Adipocyte (in vitro differentiated cells): Measurements from ENCODE around the gene RNF146.

Experiments
- DNase-seq: peaks from one replicate; pipeline ENCODE4 v3.0.0-alpha.2; 2015; ENCODE audit warnings: low read depth
- H3K27me3 ChIP-seq: replicated peaks from 2 replicates; pipeline ENCODE4 v1.7.0; 2013; ENCODE audit warnings: mild to moderate bottlenecking, low read length, moderate library complexity; ENCODE audit not compliant: control insufficient read depth, insufficient read depth
- H3K36me3 ChIP-seq: 2 replicates; pipeline ENCODE4 v1.7.0; 2013; ENCODE audit warnings: low read length, mild to moderate bottlenecking, moderate library complexity; ENCODE audit not compliant: control insufficient read depth, insufficient read depth, severe bottlenecking
- H3K4me1 ChIP-seq: 2 replicates; pipeline ENCODE4 v1.7.0; 2013; ENCODE audit warnings: mild to moderate bottlenecking, low read length, moderate library complexity; ENCODE audit not compliant: control insufficient read depth, insufficient read depth
- H3K4me3 ChIP-seq: 2 replicates; pipeline ENCODE4 v1.7.0; 2013; ENCODE audit warnings: mild to moderate bottlenecking, low read length, moderate library complexity
- H3K9ac ChIP-seq: 2 replicates; pipeline ENCODE4 v1.7.0; 2013; ENCODE audit warnings: mild to moderate bottlenecking, low read length, moderate library complexity
- H3K9me3 ChIP-seq: 2 replicates; pipeline ENCODE4 v1.7.0; 2013; ENCODE audit warnings: mild to moderate bottlenecking, low read length, moderate library complexity; ENCODE audit not compliant: control insufficient read depth

Gene RNF146

DNA sequence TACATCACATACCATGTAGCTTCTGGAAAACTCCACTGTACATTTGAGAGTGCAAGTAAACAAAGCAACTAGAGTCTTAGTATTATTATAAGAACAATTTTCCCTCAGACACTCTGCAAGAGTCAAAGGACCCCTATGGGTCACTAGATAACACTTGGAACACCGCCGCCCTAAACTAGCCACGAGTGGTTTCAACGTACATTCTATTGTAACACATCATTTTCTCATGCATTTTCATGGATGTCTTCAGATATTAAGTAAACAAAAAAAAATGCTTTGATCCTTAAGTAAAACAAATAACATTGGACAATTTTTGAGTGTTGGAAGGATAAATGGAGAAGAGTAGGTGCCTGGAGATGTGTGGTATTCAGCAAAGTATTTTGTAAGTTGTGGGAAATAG, 3.2 kb upstream of the RNF146 start:
- H3K36me3 ChIP-seq, result no peaks in the 10 kb centered on the region
- peaks cover 5% of the 10 kb centered on the region for H3K4me1 ChIP-seq
- no peaks in the 10 kb centered on the region for H3K27me3 ChIP-seq
- no peak overlapping the region for H3K9ac ChIP-seq
- no peak for DNase-seq
- no peaks in the 10 kb centered on the region for H3K9me3 ChIP-seq
- no peak overlapping the region for H3K4me3 ChIP-seq

DNA sequence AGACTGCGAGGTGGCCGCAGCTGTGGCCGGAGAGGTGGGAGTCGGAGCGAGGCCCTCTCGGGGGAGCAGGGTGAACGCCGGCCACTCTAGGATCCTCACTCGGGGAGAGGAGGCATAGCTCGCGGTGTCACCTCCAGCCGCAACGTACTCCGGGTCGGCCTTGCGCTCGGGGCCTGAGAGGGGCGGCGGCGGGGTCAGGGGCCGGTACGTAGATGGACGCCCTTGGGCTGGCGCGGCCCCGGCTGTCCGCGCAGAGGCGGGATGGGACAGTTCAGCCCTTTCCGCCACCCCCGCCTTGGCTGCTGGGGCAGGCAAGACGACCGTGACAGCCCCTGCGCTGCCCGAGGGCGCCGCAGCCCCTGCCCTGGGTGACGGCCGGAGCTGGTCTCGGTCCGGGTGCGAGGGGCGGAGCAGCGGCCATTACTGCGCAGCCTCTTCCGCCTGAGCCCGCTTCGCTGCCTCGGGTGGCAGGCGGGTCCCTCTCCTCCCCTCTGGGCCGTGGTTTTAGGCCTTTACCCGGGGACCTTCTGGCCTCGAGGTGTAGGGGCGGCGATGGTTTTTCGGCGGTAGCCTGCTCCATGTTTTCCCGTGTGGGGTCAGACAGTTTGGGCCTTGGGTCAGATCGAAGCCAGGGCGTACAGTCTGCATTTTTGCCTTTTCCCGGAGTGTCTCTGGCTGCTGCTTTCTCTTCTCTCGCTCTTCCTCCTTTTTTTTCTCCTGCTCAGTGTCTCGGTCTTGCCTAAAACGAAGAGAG, 405 bp downstream of the RNF146 start:
- Histone ChIP-seq H3K36me3 (no peaks in the 10 kb centered on the region), H3K9me3 (no peaks in the 10 kb centered on the region), H3K27me3 (no peaks in the 10 kb centered on the region), H3K4me1 (peaks cover 34% of the 10 kb centered on the region), H3K4me3 (peak overlapping the region; percentile 96), H3K9ac (peak overlapping the region; percentile 89)
- DNase-seq, result peak; percentile 69

DNA sequence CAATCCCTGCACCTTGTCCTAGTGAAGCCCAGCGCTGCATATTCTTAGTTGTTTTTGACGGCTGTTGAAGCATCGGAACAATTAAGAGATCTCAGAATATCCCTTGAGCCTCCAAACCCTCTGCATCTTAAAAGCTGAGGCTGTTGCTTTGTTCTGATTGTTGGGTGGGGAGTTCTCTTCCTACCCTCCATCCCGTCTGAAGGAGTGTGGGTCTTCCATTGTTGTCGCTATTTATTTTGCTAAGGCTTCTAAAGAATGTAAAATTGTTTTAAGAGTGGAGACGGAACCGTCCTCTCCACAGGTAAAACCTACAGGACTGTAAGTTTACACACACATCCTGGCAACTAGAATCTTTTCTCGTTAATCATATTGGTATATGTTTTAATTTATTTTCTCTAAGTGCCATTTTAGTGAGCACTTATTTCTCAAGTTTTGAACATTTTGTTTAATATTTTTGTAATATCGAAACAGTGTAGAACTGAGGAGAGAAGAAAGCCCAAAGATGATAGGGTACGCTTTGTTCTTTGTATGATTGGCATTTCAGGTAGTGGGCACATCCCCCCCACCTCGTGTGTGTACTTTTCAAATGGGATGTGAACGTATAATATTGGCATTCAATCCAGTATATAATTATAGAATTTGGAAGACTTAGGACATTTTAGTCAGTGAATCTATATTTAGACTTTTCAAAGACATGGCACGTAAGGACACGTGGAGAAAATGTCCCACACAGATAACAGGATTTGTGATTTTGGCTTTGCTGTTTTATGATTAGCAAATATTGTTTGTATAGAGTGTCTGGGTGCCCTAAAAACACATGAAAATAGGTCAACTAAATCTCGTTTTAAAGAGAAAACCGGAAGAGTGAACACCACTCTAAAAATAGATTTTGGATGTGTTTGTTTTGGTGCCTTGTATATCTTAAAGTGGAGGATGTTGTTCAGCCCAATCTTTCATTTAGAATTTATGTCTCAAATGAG, 1.3 kb downstream of the RNF146 start:
- Histone ChIP-seq H3K4me3 (peak overlapping the region; percentile 96), H3K9me3 (no peaks in the 10 kb centered on the region), H3K36me3 (no peaks in the 10 kb centered on the region), H3K4me1 (peaks cover 43% of the 10 kb centered on the region), H3K9ac (peak overlapping the region; percentile 89), H3K27me3 (no peaks in the 10 kb centered on the region)
- DNase-seq, result peak; percentile 52

DNA sequence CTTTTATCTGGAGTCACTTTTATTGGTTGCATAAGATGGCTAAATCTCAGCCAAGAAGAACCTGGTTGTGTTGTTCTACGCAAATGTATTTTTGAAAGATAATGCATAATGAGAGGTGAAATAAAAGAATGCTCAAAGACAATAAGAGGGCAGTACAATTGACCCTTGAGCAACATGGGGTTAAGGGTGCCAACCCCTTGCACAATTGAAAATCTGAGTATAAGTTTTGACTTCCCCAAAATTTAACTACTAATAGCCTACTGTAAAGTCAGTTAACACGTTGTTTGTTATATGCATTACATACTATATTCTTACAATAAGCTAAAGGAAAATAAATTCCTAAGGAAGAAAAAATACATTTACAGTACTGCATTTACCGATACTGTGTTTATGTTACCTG, 5.9 kb downstream of the RNF146 start:
- no peak for DNase-seq
- no peak overlapping the region for H3K4me3 ChIP-seq
- no peaks in the 10 kb centered on the region for H3K36me3 ChIP-seq
- H3K9ac ChIP-seq, result no peak overlapping the region
- H3K27me3 ChIP-seq, result no peaks in the 10 kb centered on the region
- H3K9me3 ChIP-seq, result no peaks in the 10 kb centered on the region
- H3K4me1 ChIP-seq, result peaks cover 41% of the 10 kb centered on the region

DNA sequence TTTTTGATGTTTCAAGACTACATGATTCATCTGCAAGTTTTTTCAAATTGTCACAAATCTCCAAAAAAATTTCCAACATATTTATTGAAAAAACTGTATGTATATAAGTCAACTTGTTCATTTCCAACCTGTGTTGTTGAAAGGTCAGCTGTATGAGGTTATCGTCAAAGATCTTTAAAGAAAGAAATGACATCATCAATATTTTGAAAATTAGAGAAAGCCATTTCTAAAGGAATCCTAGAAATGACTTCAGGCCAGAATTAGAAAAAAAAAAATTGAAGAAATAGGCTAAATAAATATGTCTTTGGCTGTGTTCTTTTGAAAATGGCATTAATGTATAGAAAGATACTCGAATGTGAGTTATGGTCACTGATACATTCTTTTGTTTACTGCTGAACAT, 6.8 kb downstream of the RNF146 start:
- DNase-seq, result no peak

DNA sequence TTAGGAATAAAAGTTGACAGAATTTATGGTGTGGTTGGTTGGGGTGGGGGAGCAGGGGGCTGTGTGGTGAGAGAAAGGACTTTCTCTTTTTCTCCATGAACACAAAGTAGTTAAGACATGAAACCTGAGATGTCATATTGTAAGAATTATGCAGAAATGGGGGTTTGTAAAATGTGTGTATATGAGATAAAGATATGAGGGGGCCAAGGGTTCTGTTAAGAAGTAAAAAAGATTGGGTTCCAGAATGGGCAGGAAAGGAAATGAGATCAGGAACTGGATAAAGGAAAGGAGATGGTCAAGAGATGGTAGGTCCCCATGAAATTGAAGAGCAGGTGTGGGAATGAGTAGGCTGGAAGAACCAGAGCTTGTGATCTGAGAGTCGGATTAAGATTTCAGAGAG, 9.7 kb downstream of the RNF146 start:
- Histone ChIP-seq H3K27me3 (no peaks in the 10 kb centered on the region), H3K9me3 (no peaks in the 10 kb centered on the region), H3K36me3 (peaks cover 10% of the 10 kb centered on the region), H3K4me1 (peaks cover 29% of the 10 kb centered on the region), H3K4me3 (no peak overlapping the region), H3K9ac (no peak overlapping the region)
- no peak for DNase-seq

More for the DNA sequence above, 6.8 kb downstream of the RNF146 start:
- Histone ChIP-seq H3K9me3 (no peaks in the 10 kb centered on the region), H3K4me1 (peaks cover 48% of the 10 kb centered on the region), H3K9ac (no peak overlapping the region), H3K4me3 (no peak overlapping the region), H3K27me3 (no peaks in the 10 kb centered on the region), H3K36me3 (no peaks in the 10 kb centered on the region)

DNA sequence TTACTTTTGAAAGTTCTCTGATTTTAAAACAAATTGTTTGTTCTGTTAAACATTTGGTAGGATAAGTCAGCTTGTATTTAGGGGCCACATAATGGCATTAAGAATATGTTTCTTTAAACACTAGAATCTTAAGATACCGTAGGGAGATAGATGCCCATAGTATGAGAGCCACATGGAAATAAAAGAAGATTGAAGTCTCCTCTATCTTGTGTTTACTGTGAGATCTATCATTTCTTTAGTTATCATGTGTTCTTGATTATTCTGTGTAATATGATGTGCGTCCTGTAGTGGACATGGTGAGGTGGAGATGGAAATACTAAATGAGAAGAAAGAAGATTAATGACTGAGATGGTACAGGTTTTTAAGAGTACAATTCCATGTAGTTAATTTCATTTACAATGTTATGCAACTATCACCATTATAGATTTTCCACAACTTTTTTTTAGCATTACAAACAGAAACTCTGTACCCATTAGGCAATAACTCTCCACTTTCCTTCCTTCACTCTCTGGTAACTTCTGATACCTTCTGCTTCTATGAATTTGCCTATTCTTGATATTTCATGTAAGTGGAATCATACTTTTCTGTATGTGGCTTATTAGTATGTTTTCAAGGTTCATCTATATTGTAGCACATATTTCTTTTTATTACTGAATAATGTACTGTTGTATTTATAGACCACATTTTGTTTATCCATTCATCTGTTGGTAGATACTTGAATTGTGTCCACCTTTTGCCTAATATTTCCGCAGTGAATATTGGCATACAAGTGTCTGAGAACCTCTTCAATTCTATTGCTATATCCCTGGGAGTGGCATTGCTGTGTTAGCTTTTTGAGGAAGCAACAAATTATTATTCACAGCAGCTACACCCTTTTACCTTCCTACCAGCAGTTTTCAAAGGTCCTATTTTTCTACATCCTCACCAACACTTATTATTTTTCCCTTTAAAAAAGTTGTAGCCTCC, 11.5 kb downstream of the RNF146 start:
- DNase-seq, result no peak

DNA sequence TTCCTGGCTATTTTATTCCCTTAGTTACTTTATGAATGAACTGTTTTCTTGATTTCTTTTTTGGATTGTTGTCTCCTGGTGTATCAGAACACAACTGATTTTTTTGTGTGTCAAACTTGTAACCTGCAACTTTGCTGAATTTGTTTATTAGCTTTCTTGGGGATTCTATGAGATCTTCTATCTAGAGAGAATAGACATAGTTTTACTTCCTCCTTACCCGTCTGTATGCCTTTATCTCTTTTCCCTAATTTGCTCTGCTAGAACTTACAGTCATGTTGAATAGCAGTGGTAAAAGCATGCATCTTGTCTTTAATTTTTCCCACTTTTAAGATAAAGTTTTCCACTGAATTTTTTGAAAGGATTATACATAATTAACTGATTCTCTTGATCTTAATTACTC, 13.2 kb downstream of the RNF146 start:
- no peak for DNase-seq
- Histone ChIP-seq H3K4me3 (no peak overlapping the region), H3K36me3 (peaks cover 45% of the 10 kb centered on the region), H3K9me3 (no peaks in the 10 kb centered on the region), H3K9ac (no peak overlapping the region), H3K4me1 (peaks cover 11% of the 10 kb centered on the region), H3K27me3 (no peaks in the 10 kb centered on the region)

More for the DNA sequence above, 11.5 kb downstream of the RNF146 start:
- Histone ChIP-seq H3K27me3 (no peaks in the 10 kb centered on the region), H3K9ac (no peak overlapping the region), H3K9me3 (no peaks in the 10 kb centered on the region), H3K36me3 (peaks cover 28% of the 10 kb centered on the region), H3K4me3 (no peak overlapping the region), H3K4me1 (peaks cover 11% of the 10 kb centered on the region)

DNA sequence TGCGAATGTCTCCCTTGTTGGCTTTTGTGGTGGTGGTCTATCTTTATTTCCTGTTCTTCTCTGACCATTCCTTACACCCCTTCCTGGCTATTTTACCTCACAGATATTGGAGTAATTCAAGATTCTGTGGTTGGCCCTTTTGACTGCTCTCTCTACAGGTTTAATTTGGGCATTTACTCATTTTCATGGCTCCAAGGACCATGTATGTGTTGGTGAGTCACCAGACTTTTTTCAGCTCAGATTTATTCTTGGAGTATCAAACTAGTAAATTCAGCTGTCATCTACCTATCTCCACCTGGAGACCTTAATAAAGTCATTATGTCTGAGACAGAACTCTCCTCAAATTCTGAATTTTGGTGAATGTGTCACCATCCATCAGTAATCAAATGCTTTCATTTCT, 15.5 kb downstream of the RNF146 start:
- Histone ChIP-seq H3K27me3 (no peaks in the 10 kb centered on the region), H3K4me3 (no peak overlapping the region), H3K36me3 (peaks cover 69% of the 10 kb centered on the region), H3K9me3 (no peaks in the 10 kb centered on the region), H3K9ac (no peak overlapping the region), H3K4me1 (peaks cover 11% of the 10 kb centered on the region)
- DNase-seq, result no peak

DNA sequence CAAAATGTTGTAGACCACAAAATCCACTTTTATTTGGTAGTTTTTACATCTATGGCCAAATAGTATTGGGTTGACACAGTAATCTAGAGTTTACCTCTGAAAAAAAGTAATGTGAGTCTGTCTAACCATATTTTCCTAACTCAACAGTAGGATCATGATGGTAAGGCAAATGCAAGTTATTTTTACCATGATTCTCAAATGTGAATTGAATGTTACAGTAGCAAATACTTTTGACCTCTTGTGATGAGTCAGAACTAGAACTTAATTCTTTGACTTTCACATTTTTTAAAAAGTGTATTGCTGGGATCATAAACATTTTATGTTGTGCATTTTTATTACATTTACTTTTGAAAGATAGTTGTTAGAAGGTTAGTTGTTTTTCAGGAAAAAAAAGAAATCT, 22.0 kb downstream of the RNF146 start:
- H3K27me3 ChIP-seq, result no peaks in the 10 kb centered on the region
- peak; percentile 23 for DNase-seq
- H3K9ac ChIP-seq, result no peak overlapping the region
- peaks cover 80% of the 10 kb centered on the region for H3K36me3 ChIP-seq
- H3K4me3 ChIP-seq, result no peak overlapping the region
- no peaks in the 10 kb centered on the region for H3K9me3 ChIP-seq
- H3K4me1 ChIP-seq, result peaks cover 41% of the 10 kb centered on the region
